ENCODE results near the gene VKORC1. TPM values are rescaled to one million over a fixed set of nuclear protein-coding genes. Genes with fewer than 3 reads are reported as not detected.

Gene VKORC1
- total and polyA plus RNA-seq, 10 donors: 23.5 to 74.2 (median 51.6) TPM

GRCh38 chr16:31131416-31131815 lies 36.8 kb upstream of the VKORC1 start:
- TF ChIP-seq POLR2AphosphoS5 (IDR thresholded peaks at IDR 0.05): no peak
- Histone ChIP-seq H3K36me3 (peaks cover 0 to 71% (median 53%) of the 10 kb centered on the region in 6 donors), H3K9me3 (no peaks in the 10 kb centered on the region), H3K27ac (peak overlapping the region in 2 of 8 donors; percentile 92 to 99), H3K4me3 (no peak overlapping the region), H3K27me3 (replicated peaks in 1 of 7) (no peaks in the 10 kb centered on the region), H3K4me1 (peaks cover 0 to 70% (median 30%) of the 10 kb centered on the region in 6 donors)
- 89 to 97% (median 96%) methylated on average over 8 to 11 of the region's 11 CpGs for WGBS, 5 donors
- DNase-seq: no peak
- intact Hi-C loops (cut with DNase I; ENCODE audit: low total_unique reads): no loop called here

GRCh38 chr16:31130899-31131298 lies 36.3 kb upstream of the VKORC1 start:
- Histone ChIP-seq H3K9me3 (no peaks in the 10 kb centered on the region), H3K4me3 (peak overlapping the region in 1 of 8 donors; percentile 55), H3K36me3 (peaks cover 0 to 76% (median 53%) of the 10 kb centered on the region in 6 donors), H3K27me3 (replicated peaks in 1 of 7) (no peaks in the 10 kb centered on the region), H3K4me1 (peaks cover 0 to 75% (median 30%) of the 10 kb centered on the region in 6 donors), H3K27ac (peak overlapping the region in 4 of 8 donors; percentile 91 to 99 (median 92))
- no peak for DNase-seq
- intact Hi-C loops (cut with DNase I; ENCODE audit: low total_unique reads): no loop called here
- 88 to 98% (median 90%) methylated on average over 5 to 6 of the region's 6 CpGs for whole genome bisulfite sequencing, 5 donors
- TF ChIP-seq CTCF (IDR thresholded peaks at IDR 0.05 in 8 of 11, conservative IDR thresholded peaks at IDR 0.05 in 3 of 11) (no peak), POLR2A (IDR thresholded peaks at IDR 0.05) (no peak), POLR2AphosphoS5 (IDR thresholded peaks at IDR 0.05) (no peak)

GRCh38 chr16:31130336-31130891 lies 35.8 kb upstream of the VKORC1 start:
- TF ChIP-seq POLR2A (IDR thresholded peaks at IDR 0.05) (no peak), CTCF (IDR thresholded peaks at IDR 0.05 in 8 of 11, conservative IDR thresholded peaks at IDR 0.05 in 3 of 11) (no peak), POLR2AphosphoS5 (IDR thresholded peaks at IDR 0.05) (peak in 2 of 3 donors; percentile 5 to 41)
- H3K9me3 ChIP-seq: no peaks in the 10 kb centered on the region
- peak overlapping the region in 1 of 8 donors; percentile 55 for H3K4me3 ChIP-seq
- WGBS, 5 donors: 56 to 82% (median 78%) methylated on average over 7 to 10 of the region's 10 CpGs
- peak; percentile 90 for DNase-seq
- no peaks in the 10 kb centered on the region for H3K27me3 ChIP-seq (replicated peaks in 1 of 7)
- intact Hi-C loops (cut with DNase I; ENCODE audit: low total_unique reads): no loop called here
- H3K36me3 ChIP-seq: peaks cover 0 to 81% (median 53%) of the 10 kb centered on the region in 6 donors
- peaks cover 0 to 75% (median 29%) of the 10 kb centered on the region in 6 donors for H3K4me1 ChIP-seq
- peak overlapping the region in 7 of 8 donors; percentile 85 to 99 (median 91) for H3K27ac ChIP-seq

GRCh38 chr16:31129568-31130335 lies 35.2 kb upstream of the VKORC1 start:
- H3K4me3 ChIP-seq: peak overlapping the region in 1 of 8 donors; percentile 55

More at GRCh38 chr16:31129568-31130335, 35.2 kb upstream of the VKORC1 start:
- intact Hi-C loops (cut with DNase I; ENCODE audit: low total_unique reads): no loop called here
- TF ChIP-seq POLR2A (IDR thresholded peaks at IDR 0.05) (no peak), POLR2AphosphoS5 (IDR thresholded peaks at IDR 0.05) (peak in 2 of 3 donors; percentile 36 to 66)
- WGBS, 5 donors: 44 to 68% (median 53%) methylated on average over 23 to 29 of the region's 29 CpGs
- Histone ChIP-seq H3K27ac (peak overlapping the region; percentile 60 to 99 (median 91)), H3K4me1 (peaks cover 0 to 68% (median 27%) of the 10 kb centered on the region in 6 donors), H3K36me3 (peaks cover 0 to 87% (median 57%) of the 10 kb centered on the region in 6 donors), H3K9me3 (no peaks in the 10 kb centered on the region), H3K27me3 (replicated peaks in 1 of 7) (no peaks in the 10 kb centered on the region)
- peak; percentile 83 for DNase-seq
